SK-N-MC (cell line): ENCODE results near the gene SENP8.

ENCODE experiments used
- DNase-seq: peaks from one replicate; pipeline ENCODE4 v3.0.0-alpha.2; 2011; ENCODE audit warnings: low read depth, low spot score
- H3K27ac ChIP-seq: fragments of 200-600 bp; sonication (generic); 2 replicates; pipeline ENCODE4 v1.5.1; 2016; ENCODE audit warnings: mixed run types
- H3K36me3 ChIP-seq: fragments of 200-600 bp; sonication (generic); 2 replicates; pipeline ENCODE4 v1.6.1; 2017; ENCODE audit warnings: antibody characterized with exemption, low read length, mixed read lengths; ENCODE audit not compliant: insufficient read depth
- H3K4me3 ChIP-seq: fragments of 200-600 bp; sonication (generic); 2 replicates; pipeline ENCODE4 v1.5.1; 2016
- H3K9ac ChIP-seq: fragments of 200-600 bp; sonication (generic); 2 replicates; pipeline ENCODE4 v1.8.0; 2017; ENCODE audit warnings: mixed run types, mixed read lengths; ENCODE audit not compliant: insufficient read length
- H3K9me3 ChIP-seq: fragments of 200-600 bp; sonication (generic); 2 replicates; pipeline ENCODE4 v1.6.1; 2017; ENCODE audit warnings: low read depth, mild to moderate bottlenecking, antibody characterized with exemption, low read length, moderate library complexity, mixed read lengths
- EZH2 ChIP-seq: fragments of 200-600 bp; sonication (generic); IDR thresholded peaks from one replicate; pipeline ENCODE4 v1.6.1; 2017; ENCODE audit warnings: antibody characterized with exemption
- FOXP2 ChIP-seq: optimal IDR thresholded peaks from 2 replicates; pipeline ENCODE3; 2011; ENCODE audit warnings: mild to moderate bottlenecking, moderate library complexity; ENCODE audit not compliant: insufficient read depth; ENCODE audit errors: extremely low read length, control extremely low read depth
- POLR2AphosphoS5 ChIP-seq: IDR thresholded peaks from 2 replicates; pipeline ENCODE4 v1.6.1; 2012; ENCODE audit warnings: mild to moderate bottlenecking, low read depth, low read length, borderline replicate concordance

SENP8 gene

DNA sequence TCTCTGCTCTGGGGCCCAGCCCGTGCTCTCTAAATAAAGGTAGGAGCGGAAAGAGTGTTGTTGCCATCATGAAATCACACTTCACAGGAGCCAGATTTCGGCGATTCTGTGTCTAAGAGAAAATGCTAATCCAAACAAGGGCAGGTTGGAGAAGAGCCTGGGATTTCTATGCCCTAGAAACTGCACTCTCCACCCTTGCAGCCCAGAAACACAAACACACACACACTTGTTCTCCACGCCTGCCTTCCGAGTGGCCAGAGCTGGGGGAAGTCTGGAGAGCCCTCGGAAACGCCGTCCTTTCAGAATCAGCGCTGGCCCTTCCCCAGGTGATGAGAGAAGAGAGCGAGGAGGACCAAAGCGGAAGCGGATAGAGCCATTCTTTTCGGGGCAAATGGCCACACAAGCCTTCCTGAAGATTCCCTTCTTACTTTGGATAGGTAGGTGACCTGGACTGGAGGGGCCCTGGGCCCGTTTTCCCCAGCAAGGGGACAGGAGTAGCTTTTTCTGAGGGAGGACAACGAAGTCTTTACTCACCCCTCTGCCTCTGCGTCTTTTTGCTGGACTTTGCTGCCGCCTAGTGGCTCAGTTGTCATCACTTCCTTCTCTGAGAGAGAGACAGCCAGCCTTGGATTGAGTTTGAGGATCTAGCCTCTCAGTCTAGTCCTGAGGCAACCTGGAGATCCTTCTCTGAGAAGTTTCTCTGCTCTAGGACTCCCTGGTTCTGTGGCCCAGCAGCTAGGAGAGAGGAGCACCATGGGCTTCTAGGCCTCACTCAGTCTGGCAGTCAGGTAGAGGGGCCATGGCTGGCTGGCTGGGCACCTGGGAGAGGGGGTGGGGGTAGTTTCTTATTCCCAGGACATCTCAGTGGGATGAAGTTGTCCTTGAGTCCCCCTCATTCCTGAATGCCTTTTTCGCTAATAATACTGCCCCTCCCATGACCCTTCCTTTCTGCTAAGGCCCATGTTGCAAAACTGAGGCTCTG is 37.7 kb downstream of the SENP8 start:
- TF ChIP-seq FOXP2 (no peak), POLR2AphosphoS5 (no peak), EZH2 (no peak)
- Histone ChIP-seq H3K9ac (no peak overlapping the region), H3K27ac (no peak overlapping the region), H3K4me3 (peak overlapping the region; percentile 57), H3K36me3 (no peaks in the 10 kb centered on the region), H3K9me3 (no peaks in the 10 kb centered on the region)
- DNase-seq = peak; percentile 61

DNA sequence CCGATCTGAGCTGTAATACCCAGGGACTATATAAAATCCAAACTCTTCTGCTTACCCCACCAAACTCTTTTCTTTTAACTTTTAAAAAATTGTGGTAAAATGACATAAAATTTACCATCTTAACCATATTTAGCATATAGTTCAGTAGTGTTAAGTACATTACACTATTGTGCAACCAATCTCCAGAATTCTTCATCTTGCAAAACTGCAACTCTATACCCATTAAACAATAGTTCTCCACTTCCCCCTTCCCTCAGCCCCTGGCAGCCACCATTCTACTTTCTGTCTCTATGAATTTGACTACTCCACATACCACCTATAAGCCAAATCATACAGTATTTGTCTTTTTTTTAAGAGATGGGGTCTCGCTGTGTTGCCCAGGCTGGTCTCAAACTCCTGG is 38.7 kb downstream of the SENP8 start:
- no peak for TF ChIP-seq POLR2AphosphoS5
- no peak for TF ChIP-seq EZH2
- TF ChIP-seq FOXP2 = no peak
- no peak for DNase-seq
- Histone ChIP-seq H3K36me3 (no peaks in the 10 kb centered on the region), H3K27ac (no peak overlapping the region), H3K4me3 (no peak overlapping the region), H3K9ac (no peak overlapping the region), H3K9me3 (no peaks in the 10 kb centered on the region)

DNA sequence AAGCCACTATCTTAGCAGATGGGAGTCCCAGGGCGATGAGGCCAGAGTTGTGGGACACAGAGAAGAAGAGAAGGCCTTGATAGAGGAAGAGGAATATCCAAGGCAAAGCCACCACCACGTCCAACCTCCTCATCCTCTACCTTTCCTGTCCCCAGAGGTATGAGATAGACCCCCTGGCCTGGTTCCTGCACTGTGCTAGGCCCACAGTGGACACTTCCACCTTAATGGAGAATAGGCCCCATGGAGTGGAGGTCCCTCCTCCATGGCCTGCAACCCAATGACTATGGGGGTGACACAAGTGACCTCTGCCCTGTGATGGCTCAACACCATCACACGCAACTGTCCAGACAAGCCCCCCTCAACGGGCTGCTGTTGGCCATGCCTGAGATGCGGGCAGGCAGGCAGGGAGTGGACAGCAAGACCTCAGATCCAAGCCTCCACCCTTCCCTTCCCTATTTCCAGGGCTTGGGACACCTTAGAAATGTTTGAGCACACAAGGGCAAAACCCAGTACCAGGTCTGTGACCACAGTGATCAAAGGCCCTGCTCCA is 42.6 kb downstream of the SENP8 start:
- Histone ChIP-seq H3K4me3 (no peak overlapping the region), H3K9ac (no peak overlapping the region), H3K9me3 (no peaks in the 10 kb centered on the region), H3K36me3 (no peaks in the 10 kb centered on the region), H3K27ac (no peak overlapping the region)
- DNase-seq = no peak
- TF ChIP-seq FOXP2 (no peak), POLR2AphosphoS5 (no peak), EZH2 (no peak)

DNA sequence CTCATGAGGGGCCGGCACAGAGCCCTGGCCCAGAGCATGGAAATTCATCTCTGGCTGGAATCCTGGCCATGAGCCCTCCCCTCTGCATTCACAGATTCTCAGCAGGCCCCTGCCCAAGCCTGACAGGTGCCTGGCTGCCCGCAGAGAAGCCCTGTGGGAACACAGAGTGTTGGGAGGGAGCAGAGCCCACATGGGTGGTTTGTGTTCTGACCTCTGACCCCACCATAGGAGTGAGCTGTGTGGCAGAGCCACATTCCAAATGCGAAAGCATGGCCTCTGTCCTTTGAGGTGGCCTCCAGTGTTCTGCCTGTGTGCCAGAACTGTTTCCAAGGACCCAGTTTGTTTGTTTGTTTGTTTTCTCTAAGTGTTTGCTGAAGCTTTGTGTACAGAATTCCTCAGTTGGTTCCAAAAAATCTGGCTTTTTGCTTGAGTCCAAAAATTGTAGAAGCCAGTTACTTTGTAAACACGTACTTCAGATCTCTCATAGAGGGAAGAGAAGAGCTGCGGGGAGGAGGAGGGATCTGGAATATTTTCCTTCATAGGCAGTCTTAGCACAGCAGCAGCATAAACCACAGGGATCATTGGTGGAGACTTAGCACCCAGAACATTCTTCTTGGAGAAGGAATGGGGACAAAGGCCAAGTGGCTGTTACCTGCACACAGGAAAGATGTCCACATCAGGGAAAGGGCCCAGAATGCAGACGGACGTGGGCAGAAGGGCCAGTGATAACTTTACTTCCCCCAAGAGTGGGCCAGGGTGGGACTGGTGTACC is 43.3 kb downstream of the SENP8 start:
- no peak for DNase-seq
- TF ChIP-seq FOXP2 (no peak), EZH2 (no peak), POLR2AphosphoS5 (no peak)
- Histone ChIP-seq H3K9ac (no peak overlapping the region), H3K4me3 (no peak overlapping the region), H3K36me3 (no peaks in the 10 kb centered on the region), H3K27ac (no peak overlapping the region), H3K9me3 (no peaks in the 10 kb centered on the region)

DNA sequence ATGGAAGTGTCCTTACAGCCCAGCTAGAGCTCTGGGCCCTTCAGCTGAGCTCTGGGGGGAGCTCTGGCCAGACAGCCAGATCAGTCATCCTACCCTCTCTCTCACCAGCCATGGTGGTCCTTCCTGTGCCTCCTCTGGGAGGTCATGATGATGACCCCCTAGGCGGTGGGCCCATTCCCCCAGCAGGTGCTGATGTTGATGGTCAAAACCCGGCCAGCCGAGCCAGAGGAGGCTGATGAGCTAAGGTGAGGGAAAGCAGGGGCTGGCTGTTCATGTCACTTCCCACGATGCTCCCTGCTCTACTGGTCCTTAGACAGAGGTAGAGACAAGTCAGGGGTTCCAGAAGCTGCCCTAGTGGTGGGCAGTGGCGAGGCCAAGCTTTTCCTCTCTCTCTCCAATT is 44.4 kb downstream of the SENP8 start:
- DNase-seq = no peak
- no peak overlapping the region for H3K9ac ChIP-seq
- TF ChIP-seq FOXP2 (no peak), POLR2AphosphoS5 (no peak), EZH2 (no peak)
- no peak overlapping the region for H3K27ac ChIP-seq
- no peaks in the 10 kb centered on the region for H3K9me3 ChIP-seq
- no peaks in the 10 kb centered on the region for H3K36me3 ChIP-seq
- no peak overlapping the region for H3K4me3 ChIP-seq

DNA sequence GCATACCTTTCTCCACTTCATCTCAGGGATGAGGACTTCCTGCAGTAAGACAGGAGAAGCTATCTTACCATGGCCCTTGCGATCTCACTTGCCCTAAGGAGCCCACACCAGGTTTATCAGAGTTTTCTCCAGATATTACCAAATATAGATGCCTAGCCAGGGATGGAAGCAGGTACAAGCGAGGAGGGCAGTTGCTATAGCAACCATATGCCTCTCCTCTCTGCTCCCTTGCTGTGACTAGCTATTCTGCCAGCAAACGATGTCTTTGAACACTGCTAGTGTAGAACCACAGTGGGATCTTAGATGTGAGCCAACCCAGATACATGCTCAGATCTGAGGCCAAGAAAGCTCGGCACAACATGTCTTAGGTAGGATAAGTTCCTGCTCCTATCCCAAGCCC is 45.5 kb downstream of the SENP8 start:
- DNase-seq = no peak
- Histone ChIP-seq H3K9me3 (no peaks in the 10 kb centered on the region), H3K9ac (no peak overlapping the region), H3K36me3 (no peaks in the 10 kb centered on the region), H3K4me3 (no peak overlapping the region), H3K27ac (no peak overlapping the region)
- no peak for TF ChIP-seq FOXP2

DNA sequence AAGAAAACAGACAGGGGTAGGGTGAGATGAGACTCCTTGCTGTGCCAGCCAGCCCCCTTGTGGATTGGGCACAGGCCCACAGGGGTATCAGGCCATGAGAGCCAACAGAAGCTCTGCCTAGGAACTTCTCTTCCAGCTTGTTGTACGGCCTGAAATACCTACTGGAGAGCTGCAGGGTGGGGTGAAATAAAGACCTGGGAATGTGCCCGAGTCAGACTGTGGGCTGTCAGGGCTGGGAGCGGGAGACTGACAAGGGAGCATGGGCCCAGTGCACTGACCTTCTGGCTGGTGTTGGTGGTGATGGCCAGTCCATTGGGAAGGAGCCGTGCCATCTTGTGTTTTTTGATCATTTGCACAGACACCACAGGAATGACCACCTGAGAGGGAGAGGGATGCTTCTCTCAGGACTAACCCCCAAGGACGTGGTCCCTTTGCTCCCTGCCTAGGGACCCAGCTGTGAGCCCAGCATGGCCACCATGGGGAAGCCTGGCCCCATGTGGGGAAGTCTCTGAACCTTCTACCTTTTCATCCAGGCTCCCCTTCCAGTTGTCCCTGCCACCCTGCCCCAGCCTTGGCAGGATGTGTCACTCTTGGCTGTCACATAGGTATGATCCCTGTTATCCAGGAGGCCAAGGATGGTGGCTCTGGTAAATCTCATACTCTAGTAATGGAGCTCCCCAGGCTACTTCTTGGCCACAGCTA is 48.7 kb downstream of the SENP8 start:
- Histone ChIP-seq H3K9ac (no peak overlapping the region), H3K9me3 (no peaks in the 10 kb centered on the region), H3K4me3 (no peak overlapping the region), H3K27ac (no peak overlapping the region), H3K36me3 (no peaks in the 10 kb centered on the region)
- TF ChIP-seq POLR2AphosphoS5 (no peak), EZH2 (no peak), FOXP2 (no peak)
- DNase-seq = no peak

DNA sequence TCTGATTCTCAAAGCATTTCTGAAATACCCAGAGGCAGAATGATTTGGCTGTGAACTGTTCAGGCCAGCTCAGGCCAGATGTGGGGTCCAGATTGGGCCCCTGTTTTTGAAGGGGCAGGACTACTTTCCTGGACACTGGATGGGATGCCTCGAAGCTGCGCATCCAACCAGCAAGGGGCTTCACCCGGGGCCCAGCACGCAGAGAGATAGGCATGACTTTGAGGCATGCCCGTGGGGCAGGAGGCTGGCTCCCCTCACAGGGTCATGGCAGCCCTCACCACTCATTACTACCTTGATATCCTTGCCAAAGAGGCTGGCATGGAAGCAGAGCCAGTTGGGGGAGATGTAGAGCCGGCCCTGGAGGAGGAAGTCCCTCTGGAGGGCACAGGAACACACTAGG is 49.2 kb downstream of the SENP8 start:
- H3K36me3 ChIP-seq = no peaks in the 10 kb centered on the region
- H3K27ac ChIP-seq = no peak overlapping the region
- H3K9ac ChIP-seq = no peak overlapping the region
- H3K9me3 ChIP-seq = no peaks in the 10 kb centered on the region
- TF ChIP-seq EZH2 (no peak), POLR2AphosphoS5 (no peak), FOXP2 (no peak)
- no peak overlapping the region for H3K4me3 ChIP-seq
- no peak for DNase-seq
